COLO668 (cell line): ENCODE measurements around the gene LXN.
"Not testable (repeated sequence)": the region's sequence is repeated elsewhere in the genome, so short reads cannot be mapped to it uniquely, and the experiment has no call there.

ENCODE experiments used
- DNase-seq: peaks from one replicate; lab custom pipeline; 2025; ENCODE audit not compliant: unreplicated experiment; lab: John Stamatoyannopoulos, UW

The LXN gene, protein sequence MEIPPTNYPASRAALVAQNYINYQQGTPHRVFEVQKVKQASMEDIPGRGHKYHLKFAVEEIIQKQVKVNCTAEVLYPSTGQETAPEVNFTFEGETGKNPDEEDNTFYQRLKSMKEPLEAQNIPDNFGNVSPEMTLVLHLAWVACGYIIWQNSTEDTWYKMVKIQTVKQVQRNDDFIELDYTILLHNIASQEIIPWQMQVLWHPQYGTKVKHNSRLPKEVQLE

DNA sequence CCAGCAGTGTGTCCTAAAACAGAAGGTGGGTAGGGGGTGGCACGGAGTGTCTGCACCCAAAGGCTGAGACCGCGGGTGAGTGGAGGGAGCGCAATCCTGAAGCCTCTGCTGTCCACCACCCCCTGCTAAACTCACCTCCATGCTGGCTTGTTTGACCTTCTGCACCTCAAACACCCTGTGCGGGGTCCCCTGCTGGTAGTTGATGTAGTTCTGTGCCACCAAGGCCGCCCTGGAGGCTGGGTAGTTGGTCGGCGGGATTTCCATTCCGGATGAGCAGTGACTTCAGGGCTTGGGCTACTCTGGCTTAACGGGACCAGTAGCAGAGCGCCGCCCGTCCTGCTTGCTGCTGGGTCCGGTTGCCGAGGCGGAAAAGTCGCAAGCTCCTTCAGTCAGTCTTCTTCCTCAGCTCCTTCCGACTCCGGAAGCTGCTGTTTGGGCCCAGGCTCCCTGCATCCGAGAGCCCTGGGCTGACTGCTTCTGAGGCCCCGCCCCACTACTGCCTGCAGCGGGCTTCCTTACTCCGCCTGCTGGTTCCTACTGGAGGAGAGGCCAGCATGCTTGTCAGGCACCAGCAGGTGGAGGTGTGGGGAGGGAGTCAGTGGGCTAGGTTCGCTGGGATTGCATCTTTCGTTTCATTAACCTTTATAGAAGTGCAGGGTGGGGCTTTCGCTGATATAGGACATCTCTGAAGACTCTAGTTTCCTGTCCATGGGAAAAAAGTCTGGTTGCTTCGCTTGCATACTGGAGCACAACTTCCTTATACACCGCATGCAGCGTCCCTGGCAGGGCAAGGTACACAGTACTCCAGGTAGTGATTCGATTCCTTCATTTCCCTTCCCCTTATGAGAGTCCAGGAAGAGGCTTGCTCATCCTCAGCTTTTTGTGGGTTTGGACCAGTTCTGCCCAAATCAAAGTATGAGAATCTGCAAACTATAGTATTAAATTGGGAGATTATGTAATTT lies at the start of gene LXN:
Gene LXN (minus strand): TSS at position 434 of the 962 bp plus-strand sequence. CDS start 170 bp downstream, at position 264.
- no peak for DNase-seq

DNA sequence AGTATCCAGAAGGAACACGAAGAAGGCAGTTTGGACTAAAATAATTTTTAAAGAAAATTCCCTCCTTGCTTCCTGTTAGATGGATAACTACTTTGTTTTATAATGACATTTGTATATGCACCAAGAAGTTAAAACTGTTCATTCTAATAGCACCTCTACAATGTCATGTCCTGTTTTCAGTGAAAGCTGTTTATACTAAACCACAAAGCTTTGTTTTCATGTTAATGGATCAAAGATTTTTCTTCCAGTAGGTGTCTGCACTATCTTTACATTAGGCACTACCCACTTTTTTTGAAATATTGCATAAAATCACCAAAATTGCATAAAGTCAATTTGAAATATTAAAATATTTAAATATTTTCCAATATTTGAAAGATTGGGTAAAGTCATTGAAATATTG lies 49.7 kb upstream of the LXN start:
- no peak for DNase-seq

DNA sequence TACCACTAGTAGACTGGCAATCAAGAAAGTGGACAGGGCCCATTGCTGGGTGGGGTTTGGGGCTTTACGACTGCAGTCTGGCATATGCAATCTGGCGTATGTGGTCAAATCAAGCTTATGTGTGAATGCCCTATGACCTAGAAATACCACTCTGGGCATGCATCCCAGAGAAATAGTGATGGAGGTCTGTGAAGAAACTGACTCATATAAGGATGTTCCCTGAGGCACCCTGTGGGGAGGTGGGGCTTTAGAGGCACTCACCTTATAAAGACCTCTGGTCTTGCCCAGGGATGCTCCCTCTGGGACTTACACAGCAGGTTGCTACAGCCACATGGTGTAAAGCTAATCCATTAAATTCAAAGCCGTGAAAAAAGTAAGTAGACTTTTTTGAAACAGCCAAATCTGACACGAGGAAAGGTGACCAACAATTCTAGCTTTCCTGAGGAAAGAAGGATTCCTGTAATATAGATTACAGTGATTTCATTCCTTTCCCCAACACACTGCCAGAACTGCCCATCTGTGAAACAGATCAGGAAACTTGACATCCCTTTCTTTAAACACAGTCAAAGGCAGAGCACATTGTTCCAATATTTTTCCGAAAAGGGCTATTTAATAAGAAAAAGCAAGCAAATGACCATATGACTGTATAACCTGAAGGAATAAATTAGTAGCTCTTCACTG lies 46.2 kb upstream of the LXN start:
- no peak for DNase-seq

DNA sequence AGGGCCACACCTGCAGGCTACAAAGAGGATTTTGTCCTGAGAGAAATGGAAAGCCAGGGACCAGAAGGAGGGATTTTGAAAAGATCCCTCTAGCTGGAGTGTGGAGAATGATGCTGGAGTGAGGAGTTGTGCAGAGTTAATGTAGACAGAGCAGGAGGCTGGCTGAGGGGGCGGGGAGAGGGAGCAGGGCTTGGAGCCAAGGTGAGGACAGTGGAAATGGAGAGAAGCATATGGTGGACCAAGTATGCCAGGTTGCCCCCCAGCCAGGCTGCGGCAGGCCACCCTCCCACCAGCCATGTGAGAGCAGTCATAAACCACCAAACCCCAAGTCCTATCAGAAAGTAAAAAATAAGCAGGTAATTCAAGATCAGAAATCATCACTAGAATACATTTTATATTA lies 45.1 kb upstream of the LXN start:
- DNase-seq: no peak

DNA sequence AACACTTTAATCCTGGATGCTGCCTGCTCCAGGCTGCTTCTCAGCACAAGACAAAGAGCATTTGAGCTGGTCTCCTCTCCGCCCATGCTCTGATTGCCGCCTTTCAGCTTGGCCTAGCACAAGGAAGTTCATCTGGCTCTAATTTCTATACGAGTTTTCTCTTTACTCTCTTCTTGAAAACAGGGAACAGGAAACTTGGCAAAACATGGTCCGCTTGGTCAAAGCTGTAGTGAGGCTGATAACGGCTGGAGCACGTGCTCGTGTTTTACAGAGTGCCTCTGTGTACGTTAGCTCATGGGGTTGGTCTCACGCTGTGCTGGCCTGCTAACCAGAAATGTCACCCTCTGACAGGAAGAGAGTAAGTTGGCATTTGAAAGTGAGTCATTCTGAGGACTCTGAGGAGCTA lies 40.6 kb upstream of the LXN start:
- no peak for DNase-seq

DNA sequence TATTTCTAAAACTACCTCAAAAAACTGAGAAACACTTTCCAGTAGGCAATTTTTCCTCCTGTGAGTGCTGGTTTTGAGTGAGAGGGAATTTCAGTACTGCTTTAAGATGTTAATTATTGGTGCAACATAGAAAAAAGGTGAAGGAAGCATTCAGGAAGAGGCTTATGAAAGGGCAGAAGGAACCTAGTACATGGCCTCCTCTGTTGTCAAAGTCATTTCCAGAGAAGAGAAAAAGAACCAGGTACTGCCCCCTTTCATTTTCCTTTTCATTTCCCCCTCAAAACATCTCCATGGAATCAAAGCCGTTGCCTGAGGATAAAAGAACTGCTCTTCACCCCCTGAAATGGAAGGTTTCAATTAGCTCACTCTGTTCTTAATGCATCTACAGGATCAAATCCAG lies 40.0 kb upstream of the LXN start:
- no peak for DNase-seq

DNA sequence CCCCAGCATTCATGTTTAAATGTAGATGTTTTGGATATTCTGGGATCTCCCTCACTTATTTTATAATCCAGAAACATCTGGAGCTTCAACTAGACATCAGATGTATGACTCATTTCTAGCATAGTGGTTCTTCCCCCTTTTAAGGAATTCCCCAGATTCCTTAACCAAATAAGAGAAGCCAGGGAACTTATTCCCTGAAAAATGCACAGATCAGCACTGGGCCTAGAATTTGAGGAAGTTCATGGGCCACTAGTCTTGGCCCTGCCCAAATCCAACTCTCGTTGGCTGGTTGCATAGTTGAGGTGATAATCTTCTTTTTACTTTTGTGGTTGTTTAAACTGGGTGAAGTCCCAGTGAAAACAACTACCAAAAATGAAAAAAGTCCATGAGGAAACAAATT lies 39.4 kb upstream of the LXN start:
- DNase-seq: no peak

DNA sequence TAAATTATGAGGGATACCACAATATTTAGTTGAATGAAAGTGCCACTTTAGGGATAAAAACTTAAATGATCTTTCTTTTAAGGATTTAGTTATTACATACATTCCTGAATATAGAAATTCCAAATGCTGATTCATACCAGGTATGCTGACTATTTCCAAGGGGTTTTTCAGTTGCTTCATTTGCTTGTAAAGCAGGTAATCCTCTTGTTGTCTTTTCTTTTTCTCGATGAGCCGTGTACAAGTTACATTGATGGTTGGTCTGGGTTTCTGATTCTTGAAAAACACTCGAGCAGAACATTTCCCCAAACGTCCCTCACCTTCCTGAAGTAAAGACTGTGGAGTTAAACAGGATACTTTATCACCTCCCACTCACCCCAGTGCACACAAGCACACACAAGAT lies 38.2 kb upstream of the LXN start:
- DNase-seq: no peak

DNA sequence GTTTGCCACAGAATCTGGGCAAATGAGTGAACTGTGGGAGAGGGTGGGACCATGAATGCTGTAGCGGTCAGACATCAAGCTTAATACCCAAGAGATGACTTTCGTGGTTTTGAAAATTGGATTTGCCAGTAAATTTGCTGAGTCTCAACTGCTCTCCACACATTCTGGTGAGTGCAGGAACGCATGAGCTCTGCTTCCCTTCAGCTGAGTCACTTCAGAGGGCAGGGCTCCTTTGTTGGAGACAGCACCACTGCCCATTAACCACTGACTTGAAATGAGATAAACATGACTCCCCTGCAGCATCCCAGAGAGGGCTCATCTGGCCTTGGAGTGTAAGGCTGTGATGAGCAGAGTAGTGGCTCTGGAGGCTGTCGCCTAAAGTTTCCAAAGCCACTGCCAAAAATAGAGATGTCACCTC lies 37.2 kb upstream of the LXN start:
- DNase-seq: no peak

DNA sequence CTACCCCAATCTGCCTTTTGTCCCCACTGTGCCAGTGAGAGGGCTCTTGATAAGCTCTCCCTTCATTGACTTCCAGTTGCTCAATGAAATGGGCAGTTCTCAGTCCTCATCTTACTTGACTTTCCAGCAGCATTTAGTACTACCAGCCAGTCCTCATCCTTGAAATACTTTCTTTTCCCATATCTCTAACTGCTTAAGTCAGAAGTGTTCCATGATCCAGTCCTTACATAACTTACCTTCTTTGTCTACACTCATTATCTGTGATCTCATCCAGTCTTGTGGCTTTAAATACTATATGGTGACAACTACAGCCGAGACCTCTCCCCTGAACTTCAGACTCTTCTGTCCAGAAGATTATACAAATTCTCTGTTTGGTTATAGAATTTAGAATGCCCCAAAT lies 31.1 kb upstream of the LXN start:
- DNase-seq: no peak

DNA sequence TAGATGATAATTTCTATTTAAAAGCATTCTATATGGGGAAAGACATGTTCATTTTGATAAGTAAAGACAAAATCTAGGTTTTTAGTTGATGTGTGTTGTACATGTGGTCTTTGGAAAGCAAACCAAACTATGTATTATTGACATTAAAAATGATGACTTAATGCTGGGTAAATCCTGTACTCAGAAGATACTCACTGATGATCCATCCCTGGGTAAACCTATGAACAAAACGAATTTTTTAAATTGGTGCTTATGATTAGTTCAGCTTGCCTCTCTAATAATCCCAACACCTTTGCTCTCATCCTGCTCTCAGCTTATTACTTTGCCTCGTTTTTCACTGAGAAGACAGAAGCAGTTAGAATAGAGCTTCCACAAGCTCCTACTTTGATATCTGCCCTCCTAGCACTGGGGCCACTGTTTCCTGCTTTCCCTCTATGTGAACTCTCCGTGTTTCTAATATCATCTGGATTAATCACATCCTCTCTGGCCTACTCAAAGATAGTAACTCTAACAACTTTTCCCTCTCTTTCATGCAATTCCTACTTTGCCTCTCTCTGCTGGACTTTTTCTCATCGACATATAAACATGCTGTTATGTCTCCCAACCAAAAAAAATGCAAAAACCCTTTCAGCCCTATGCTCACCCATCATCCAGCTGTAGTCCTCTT lies 30.5 kb upstream of the LXN start:
- DNase-seq: no peak

DNA sequence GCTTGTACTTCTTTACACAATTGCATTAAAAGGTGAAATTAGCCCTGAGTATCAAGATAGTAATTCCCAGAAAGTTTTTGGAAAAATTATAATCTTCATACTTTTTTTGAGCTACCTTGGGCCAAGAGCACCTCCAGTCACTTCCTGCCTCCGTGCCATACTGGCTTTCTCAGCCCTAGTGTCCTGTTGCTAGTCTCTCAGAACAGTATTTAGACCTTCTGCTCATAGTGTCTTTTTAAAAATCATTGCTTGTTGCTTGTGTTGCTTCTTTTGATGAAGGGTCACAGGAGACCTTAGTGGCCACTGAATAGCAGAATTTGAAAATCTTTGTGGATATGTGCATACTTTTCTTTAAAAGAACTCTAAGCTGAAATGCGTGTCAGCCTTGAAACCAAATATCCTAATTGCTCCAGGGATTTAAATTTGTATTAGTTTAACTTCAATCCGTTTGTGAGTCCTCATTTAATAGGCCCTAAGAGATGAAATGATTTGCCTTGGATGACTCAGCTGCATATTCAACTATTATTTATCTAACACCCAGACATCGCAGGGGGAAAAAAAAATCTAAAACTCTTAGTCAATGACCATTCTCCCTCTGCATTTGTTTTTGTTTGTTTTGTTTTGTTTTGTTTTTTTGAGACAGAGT lies 29.1 kb upstream of the LXN start:
- DNase-seq: no peak

DNA sequence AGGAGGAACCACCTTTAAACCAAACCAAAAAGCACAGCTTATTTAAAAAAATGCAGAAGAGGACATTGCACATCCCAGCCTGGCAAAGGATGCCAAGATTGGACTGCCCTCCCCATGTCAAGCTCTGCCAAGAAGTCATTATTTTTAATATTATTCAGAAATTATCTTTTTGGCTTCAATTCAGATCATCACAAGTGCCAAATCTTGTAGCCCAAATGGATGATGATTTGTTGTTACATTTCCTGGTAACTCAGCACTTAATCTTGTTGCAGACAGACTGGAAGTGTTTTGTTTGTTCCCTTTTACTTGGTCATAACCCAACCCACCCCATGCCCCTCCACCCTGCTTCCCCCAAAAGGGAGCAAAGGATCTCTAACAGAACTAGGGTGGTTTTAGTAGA lies 28.1 kb upstream of the LXN start:
- DNase-seq: no peak

DNA sequence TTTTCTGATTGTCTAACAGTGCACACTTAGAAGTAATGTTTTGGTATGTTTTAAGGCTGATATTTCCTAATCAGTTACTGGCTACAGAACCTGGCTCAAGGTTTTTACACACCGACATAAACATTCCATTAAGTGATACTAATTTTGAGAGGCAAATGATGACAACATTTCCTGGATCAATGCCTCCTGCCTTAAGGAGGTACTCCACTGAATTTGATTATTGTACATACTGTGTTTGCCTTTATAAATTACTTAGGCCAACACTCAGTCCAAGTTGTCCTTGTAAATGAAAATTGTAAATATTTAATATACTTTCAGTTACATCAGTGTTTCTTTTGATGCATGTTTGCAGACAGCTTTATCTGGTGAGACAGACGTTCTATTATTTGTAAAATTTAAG lies 24.2 kb upstream of the LXN start:
- no peak for DNase-seq

DNA sequence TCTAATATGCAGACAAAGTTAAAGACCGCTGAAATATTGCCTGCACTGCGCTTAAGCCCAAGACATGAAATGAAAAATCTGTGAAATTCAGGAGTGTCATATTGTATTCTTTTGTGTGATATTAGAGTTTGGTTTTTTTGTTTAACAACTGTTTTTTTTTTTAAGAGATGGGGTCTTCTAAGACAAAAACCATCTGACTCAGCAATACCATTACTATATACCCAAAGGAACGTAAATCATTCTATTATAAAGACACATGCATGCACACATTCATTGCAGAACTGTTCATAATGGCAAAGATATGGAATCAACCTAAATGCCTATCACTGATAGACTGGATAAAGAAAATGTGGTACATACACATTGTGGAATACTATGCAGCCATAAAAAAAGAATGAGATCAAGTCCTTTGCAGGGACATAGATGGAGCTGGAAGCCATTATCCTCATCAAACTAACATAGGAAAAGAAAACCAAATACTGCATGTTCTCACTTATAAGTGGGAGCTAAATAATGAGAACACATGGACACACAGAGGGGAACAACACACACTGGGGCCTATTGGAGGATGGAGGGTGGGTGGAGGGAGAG lies 21.5 kb upstream of the LXN start:
- DNase-seq: not testable (repeated sequence)

DNA sequence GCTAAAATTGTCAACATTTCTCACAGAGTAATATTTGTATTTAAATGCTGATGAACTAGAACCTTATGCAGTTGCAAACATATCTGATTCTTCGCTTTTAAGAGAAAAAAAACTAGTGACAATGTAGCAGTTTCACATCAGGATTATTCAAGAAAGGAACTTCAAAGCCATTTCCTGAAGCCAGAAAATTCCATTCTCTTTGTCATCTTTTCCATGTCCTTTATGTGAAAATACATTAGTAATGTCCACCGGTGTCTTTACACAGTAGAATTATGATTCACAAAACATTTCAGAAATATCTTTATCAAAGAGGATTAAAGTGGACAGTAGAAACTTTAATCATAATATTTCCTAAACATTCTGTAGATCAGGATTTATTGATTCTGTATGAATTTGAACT lies 12.7 kb upstream of the LXN start:
- no peak for DNase-seq

DNA sequence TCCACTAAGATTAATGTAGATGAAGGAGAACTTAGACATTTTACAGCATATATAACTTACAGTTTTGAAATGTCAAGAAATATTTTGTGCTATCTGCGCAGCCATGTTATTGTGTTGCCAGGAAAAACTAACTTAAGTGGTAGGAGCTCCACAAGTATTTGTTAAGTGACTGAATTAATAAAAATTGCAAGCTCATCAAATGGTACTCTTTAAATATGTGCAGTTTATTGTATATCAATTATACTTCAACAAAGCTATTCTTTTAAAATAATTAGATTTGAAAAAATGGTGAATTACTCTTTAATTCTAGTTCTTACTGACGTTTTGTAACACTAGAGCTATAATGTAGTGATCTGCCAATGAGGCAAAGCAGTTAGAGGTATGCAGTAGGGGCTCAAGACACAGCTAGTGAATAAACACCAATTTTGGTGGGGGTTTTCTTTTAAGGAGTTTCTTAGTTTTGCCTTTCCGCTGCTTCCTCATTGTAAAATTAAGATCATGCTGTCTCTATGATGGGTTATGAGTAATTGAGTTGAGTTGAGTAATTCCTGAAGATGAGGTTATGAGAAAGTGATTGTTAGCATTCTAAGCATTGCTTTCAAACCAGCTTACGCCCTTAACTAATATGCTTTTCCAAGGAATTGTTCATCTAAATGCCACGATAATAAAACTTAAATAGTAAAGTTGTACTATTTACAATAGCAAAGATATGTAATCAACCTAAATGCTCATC lies 10.9 kb upstream of the LXN start:
- DNase-seq: no peak

DNA sequence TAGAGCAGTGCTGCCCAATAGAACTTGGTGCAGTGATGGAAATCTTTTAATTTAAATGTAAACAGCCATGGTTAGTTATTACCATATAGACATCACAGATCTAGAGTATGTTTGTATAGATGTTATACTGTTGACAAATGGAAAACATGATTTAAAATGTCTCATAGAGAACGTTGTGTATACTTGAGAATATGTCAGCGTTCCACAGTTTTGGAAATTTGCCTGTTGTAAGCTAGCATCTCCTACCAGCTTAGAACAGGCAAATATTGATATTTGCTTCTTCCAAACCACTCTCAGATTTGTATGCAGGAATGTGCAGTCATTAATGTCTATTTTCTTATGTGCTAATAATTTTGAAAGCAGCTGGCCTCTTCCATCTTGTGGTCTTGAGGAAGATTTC lies 8.4 kb upstream of the LXN start:
- DNase-seq: no peak

DNA sequence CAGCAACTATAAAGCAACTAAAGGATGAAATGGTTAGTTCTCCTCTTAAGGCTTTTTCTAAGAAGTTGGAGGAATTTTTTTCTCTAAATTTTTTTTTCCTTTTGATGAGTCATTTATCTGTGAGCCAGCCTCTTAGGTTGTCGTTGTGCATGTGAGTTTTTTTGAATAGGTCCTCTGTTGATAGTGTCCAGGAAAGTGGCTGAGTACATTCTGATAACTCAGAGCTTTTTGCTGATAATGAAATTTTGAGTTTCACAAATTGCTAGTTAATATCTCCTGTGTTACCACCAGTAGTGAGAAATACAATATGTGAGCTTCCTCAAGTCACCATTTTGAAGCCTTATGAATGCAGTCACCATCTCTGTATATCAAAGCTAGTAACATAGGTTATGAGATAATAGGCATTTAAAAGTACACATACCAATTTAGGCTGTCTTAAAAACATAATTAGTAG lies 7.1 kb upstream of the LXN start:
- no peak for DNase-seq

DNA sequence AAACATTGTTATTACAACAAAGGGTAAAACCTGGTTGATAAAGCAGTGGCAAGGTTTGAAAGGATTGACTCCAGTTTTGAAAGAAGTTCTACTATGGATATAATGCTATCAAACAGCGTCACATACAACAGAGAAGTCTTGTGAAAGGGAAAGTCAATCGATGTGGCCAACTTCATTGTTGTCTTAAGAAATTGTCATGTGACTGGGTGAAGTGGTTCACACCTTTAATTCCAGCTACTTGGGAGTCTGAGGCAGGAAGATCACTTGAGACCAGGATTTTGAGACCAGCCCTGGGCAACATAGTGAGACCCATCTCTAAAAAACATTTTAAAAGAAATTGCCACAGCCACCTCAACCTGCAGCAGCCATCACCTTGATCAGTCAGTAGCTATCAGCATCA lies 6.2 kb upstream of the LXN start:
- DNase-seq: no peak
